NCI-H2081 (cell line): ENCODE data around the gene MT1G.
"Not testable (repeated sequence)": the region's sequence is repeated elsewhere in the genome, so short reads cannot be mapped to it uniquely, and the experiment has no call there.

Experiments
- DNase-seq, 2 experiments: peaks; one replicate each; lab custom pipeline; 2025; lab: John Stamatoyannopoulos, UW

Gene MT1G

DNA sequence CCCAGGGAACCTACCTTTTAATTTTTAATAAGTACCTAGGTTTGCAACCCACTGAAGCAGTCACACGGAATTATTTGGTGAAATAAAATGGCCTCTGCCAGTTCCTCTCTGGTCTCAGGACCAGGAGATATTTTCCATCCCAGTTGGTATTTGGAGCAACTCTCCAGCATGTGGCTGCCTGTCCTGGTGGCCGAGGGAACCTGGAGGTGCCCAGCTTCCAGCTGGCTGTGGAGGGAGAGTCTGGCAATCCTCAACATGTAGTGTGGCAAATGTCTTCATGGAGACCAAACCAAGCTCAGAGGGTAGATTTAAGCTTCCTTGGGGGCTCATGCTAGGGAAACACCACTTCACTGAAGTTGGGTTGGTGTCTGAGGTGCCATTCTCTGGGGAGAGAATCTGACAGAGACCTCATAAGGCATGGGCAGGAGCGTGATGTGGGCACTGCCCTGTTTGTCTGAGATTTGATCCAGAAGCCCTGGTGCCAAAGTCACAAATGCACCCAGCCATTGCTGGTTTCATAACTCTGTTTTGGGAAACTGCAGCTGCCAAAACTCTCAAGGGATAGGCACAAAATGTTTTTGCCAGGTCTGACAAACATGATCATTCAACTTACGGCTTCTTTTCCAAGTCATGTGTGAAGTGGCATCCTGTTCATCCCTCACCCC lies 17.2 kb upstream of the MT1G start:
- no peak for DNase-seq

DNA sequence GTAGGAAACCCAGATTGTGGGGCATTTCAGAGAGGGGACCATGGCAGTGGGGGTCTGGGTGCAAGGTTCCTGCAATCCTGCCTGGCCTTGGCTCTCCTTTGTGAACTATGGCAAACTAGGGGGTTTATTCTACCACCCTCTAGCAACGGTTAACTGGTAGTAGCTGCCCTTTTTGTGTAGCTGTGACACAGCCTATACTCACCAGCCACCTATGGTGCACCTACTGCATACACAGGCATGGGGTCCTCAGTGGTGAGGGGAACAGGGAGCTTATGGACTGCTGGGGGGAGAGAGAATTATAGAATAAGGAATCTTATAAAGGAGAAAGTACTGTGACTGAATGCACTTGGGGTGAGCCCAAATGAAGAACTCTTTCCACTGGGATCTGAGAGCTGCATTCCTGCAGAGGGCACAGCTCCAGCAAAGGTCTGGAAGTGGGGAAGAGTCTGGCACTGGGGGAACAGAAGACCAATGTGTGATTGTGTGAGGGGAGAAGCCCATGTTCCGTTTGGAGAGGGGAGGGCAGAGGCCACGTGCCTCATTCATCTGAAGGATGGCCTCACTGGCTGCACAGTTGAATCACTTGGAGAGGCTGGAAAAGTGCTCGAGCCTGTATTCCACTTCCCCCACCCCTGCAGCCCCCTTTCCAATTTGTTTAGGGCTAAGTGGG lies 16.5 kb upstream of the MT1G start:
- DNase-seq: no peak

DNA sequence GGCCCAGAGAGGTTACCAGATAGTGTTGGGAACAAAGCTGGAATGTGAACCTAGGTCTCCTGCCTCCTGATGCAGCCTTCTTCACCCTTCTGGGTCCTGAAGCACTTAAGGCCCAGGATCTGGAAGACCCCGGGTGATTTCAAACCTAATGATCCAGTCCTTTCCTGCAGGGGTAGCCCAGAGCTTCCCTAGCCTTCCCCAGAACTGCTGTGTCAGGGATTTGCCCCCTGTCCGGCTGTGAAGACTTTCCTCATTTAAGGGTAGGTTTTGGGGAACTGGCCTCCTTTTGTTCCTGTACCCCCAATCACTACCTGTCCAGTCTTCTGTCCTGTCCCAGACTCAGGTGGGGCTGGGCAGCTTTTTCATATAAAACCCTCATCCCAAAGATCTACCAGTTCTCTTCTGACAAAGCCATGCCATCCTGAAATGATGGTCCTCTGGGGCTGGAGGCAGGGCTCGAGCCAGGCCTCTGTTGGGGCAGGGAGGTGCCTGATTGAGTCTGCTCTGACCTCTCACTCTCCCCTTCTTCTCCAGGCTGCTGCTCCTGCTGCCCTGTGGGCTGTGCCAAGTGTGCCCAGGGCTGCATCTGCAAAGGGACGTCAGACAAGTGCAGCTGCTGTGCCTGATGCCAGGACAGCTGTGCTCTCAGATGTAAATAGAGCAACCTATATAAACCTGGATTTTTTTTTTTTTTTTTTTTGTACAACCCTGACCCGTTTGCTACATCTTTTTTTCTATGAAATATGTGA lies 15.7 kb upstream of the MT1G start:
- DNase-seq: no peak

DNA sequence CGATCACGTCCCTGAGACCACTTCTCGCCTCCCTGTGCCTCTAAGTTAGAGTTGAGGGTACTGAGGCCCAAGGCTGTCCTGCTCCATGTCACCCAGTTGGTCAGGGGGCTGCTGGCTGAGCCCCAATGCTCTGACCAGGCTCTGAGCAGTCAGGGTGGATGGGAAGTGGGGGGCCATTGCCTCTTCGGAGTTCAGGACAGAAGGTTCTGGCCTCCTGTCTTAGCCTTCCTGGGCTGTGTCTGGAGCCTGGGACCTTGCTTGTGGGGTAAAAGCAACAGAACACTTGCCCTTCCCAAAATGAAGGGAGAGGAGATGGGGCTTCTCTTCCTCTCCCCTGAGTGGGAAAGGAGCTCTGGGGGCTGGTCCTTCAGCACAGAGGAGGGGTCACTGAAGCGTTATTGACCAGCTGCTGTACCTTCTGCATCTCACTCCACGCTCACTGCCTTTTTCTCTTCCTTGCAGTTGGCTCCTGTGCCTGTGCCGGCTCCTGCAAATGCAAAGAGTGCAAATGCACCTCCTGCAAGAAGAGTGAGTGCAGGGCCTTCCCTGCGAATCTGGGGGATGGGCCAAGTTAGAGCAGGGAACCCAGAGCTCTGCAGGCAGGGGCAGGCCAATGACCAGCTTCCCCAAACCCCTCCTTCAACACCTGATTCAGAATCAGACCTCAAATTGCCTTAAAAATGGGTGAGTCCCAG lies 15.0 kb upstream of the MT1G start:
- DNase-seq: no peak

DNA sequence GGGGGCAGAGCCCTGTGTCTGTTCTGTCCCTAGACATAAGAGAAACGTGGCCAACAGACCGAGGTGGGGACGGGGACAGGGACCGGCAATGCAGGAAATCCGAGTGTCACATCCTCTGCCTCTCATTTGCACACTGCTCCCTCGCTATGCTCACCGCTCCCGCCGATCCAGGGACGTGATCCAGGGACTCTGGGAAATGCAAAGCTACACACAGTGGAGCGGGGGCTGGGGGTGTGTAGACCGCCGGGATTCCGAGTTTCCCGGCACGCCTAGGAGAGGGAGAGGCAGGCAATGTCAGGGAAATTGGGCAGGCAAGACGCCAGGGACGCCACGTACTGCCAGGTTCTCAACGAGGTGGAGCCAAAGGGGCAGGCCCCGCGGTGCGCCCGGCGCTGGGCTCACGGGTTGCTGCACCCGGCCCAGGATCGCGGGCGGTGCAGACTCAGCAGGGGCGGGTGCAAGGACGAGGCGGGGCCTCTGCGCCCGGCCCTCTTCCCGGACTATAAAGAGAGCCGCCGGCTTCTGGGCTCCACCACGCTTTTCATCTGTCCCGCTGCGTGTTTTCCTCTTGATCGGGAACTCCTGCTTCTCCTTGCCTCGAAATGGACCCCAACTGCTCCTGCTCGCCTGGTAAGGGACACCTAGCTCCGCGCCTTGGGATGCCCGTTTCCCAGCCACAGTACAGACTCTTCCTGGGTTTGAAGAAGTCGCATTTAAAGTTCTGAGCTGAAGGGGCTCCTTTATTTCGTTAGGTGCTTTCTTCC lies 14.3 kb upstream of the MT1G start, which contains the start of gene MT1X:
MT1X (plus strand) TSS at position 532 of the 764 bp plus-strand sequence; CDS start at position 603, 71 bp downstream.
- peak; percentile 72 to 84 for DNase-seq

DNA sequence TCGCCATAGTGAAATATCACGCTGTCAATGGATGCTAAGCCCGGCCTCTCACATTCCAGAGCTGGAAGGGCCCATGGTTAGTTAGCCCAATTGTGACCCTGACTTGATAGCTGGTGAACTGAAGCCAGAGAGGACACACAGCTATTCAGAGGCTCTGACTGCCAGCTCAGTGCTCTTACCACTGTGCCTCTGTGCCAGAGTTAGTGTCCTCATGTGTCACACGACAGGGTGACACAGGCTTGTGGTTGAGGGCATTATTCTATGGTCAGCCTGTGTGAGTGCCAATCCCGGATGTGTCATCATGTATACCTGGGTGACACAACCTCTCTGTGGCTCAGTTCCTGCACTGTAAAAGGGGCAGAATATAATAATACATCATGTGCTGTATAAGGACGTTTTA lies 12.0 kb upstream of the MT1G start:
- DNase-seq: no peak

DNA sequence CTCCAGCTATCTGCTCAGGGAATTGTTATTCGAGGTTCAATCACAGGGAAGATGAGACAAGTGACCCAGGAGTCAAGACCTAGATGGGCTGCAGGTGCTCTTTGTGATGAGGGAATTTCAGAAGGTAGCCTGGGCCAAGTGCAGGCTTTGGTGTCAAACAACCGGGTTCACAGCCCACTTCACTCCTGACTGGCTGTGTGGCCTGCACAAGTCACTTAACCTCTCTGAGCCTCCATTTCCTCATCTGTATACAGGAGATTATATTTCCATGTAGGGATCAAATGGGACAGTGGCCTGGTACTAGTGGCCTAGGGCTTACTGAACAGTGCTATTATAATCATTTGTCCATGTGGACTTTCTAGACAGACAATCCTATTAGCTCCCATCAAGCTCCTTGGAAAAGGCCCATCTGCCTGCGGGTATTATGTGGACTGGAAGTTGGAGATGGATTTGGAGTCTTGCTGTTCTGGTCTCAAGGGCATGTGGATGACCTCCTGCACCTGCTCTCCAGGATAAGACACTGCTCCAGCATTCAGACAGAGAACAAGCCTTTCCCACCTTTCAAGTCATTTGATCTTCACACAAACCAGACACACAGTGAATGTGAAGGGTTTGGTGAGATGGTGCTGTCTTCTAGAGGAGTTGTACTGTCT lies 11.3 kb upstream of the MT1G start:
- DNase-seq: no peak

DNA sequence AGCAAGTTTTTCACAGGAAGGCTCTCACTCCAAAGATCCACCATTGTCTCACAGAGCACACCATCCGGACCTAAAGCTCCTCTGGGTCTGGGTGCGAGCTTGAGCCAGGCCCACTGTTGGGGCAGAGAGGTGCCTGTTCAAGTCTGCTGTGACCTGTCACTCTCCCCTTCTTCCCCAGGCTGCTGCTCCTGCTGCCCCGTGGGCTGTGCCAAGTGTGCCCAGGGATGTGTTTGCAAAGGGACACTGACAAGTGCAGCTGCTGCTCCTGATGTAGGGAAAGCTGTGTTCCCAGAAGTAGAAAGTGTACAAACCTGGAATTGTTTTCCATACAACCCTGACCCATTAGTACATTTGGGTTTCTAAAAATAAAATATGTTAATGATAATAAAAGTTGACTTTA lies 9.6 kb upstream of the MT1G start:
- no peak for DNase-seq

DNA sequence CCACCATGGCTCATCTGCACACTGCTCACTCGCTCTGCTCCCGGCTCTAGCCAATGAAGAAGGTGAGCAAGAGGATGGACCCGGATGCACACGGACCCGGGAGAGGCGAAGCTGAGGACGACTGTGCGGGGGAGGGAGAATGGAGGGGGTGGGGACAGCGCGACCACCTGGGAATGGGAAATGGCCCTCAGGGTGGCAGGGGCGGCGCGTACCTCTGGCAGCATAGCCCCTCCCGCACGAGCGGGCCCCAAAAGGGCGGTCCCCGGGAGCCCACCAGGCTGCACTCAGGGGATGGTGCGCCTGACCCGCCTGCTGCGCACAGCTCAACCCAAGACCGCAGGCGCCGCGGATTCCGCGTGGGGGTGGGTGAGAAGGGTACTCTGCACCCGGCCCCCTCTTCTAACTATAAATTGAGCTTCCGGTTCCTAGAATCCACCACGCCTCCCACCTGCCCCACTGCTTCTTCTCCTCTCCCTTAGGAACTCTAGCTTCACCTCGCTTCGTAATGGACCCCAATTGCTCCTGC lies 7.9 kb upstream of the MT1G start:
- DNase-seq: no peak

DNA sequence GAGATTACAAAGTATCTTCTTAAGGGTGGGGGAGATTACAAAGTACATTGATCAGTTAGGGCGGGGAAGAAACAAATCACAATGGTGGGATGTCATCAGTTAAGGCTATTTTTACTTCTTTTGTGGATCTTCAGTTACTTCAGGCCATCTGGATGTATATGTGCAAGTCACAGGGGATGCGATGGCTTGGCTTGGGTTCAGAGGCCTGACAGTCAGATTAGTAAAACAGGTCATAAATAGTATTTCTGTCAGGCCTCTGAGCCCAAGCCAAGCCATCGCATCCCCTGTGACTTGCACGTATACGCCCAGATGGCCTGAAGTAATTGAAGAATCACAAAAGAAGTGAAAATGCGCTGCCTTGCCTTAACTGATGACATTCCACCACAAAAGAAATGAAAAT lies 6.7 kb upstream of the MT1G start:
- not testable (repeated sequence) for DNase-seq

DNA sequence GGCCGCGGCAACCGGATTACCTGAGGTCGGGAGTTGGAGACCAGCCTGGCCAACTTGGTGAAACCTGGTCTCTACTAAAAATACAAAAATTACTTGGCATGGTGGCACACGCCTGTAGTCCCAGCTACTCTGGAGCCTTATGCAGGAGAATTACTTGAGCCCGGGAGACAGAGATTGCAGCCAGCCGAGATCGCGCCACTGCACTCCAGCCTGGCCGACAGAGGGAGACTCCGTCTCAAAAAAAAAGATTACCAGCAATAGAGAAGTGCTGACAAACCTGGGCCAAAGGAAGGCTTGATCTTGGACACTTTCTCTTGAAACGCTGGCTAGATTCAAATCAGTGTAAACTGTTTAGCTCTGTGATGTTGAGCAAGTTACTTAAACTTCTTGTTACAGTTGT lies 6.1 kb upstream of the MT1G start:
- DNase-seq: no peak

DNA sequence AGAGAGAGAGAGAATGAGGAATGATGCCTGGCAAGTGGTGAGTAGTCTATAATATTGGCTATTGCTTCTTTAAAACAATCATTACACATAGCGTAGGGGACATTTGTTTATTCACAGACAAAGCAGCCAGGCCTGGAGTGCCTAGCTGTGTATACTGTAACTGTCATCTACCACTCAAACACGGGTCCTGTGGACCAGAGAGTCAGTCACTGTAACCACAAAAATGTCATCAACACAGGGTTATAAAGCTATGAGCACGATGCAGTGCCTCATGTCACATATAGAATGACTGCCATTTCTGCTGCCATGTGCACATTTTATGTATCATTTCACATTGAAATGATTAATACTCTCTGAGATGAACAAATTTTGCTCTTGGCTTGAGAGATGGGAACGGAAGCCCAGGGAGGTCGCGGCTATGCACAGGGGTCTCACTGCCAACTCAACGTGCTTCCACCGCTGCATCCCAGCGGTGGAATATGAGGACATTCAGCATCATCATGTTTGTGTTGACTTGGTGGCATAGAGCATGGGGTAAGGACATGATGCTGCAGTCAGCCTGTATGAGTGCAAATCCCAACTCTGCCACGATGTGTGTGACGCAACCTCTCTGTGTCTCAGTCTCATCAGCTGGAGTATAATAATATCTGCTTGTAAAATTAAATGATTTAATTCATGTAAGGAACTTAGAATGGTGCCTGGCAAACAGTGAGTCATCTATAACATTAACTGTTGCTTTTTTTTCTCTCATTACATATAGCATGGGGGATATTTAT lies 5.1 kb upstream of the MT1G start:
- no peak for DNase-seq

DNA sequence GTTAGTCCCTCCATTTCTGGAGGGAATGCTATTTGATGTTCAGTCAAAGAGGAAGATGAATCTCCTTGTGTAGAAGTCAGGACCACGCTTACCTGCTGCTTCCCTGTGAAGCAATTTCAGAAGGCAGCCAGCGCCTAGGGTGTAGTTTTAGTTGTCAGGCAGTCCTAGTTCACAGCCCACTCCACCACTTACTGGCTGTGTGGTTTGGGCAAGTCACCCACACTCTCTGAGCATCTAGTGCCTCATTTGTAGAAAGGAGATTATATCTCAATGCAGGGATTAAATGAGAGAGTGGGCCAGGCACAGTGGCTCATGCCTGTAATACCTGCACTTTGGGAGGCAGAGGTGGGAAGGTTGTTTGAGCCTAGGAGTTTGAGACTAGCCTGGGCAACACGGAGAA lies 4.3 kb upstream of the MT1G start:
- DNase-seq: not testable (repeated sequence)

DNA sequence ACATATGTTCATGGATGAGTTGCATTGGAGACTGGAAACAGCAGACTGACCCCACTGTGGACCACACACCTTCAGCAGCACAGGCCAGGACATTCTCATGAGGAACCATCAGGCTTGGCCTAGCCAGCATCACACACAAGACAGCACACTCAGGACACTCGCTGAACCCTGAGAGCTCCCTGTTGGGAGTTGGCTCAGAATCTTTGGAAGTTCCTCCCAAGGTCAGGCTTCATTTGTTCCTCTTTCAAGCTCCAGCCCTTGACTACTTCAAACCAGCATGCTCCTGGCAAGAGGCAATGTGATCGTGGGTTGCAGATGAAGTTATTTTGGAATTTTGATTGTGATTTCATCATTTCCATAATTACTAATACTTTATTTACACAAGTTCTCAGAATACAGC lies 3.8 kb upstream of the MT1G start:
- DNase-seq: not testable (repeated sequence)

DNA sequence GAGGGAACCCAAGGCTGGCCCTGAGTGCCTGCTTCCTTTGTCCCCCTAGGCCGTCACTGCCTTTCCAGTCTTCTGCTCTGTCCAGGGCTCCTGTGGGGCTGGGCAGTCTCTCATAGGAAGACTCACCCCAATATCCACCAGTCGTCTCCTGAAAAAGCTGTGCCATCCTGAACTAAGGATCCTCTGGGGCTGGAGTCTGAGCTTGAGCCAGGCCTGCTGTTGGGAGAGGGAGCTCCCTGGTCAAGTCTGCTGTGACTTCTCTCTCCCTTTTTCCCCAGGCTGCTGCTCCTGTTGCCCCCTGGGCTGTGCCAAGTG lies 2.7 kb upstream of the MT1G start:
- DNase-seq: no peak

DNA sequence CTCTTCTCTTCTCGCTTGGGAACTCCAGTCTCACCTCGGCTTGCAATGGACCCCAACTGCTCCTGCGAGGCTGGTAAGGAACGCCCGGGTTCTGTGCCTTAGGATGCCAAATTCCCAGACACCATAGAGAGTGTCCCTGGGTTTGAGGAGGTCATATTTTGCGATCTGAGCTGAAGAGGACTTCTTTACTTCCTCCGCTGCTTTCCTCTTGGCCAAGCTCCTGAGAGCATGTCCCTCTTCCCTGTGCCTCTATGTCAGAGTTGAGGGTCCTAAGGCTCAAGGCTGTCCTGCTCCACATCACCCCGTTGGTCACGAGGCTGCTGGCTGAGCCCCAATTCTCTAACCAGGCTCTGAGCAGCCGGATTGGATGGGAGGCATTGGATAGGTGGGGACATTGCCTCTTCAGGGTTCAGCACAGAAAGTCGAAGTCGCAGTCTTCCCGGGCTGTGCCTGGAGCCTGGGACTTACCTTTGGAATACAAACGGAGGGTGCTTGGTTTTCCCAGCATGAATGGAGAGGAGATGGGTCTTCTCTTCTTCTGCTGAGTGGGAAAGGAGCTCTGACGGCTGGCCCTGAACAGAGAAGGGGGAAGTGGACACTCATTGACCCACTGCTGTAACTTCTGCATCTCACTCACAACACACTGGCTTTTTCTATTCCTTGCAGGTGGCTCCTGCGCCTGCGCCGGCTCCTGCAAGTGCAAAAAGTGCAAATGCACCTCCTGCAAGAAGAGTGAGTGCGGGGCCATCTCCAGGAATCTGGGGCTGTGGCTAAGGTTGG lies 2.2 kb upstream of the MT1G start:
- DNase-seq: no peak

DNA sequence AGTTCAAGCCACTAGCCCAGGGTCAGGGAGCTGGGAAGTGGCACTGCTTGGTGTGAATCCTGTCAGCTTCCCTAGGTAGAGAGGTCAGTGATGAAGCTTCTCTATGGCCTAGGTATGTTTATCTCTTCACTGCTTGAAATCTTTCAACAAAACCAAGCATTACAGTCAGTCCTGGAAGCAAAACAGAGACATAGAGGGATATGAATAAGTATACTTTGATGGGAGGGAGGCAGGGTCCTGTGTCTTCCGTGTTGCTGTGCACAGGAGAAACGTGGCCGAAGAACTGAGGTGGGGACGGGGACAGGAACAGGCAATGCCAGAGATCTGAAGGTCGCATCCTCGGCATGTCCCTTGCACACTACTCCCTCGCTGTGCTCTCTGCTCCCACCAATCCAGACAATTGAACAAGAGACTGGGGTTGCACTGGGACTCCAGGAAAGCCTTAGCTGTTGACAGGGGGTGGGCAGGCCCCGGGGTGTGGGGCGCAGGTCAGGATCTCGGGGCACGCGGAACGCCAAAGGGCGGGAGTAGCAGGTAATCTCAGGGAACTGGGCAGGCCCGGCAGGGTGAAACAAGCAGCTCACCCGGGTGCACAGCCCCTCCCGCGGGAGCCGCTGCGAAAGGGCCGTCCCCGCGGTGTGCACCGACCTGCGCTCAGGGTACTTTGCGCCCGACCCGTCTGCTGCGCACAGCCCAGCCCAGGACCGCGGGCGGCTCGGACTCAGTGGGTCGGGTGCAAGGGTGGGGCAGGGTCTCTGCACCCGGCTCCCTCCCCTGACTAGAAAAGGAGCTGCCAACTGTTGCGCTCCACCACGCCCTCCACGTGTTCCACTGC lies 1.4 kb upstream of the MT1G start, which contains the start of gene MT1H:
MT1H (plus strand) TSS at position 810 of the 835 bp plus-strand sequence. CDS start 71 bp downstream, outside the sequence.
- DNase-seq: no peak
